OCI-M1 (cell line): ENCODE results near the gene CLDND2.

ENCODE experiments used
- DNase-seq: peaks from one replicate; lab custom pipeline; 2025; lab: John Stamatoyannopoulos, UW

The CLDND2 gene

DNA sequence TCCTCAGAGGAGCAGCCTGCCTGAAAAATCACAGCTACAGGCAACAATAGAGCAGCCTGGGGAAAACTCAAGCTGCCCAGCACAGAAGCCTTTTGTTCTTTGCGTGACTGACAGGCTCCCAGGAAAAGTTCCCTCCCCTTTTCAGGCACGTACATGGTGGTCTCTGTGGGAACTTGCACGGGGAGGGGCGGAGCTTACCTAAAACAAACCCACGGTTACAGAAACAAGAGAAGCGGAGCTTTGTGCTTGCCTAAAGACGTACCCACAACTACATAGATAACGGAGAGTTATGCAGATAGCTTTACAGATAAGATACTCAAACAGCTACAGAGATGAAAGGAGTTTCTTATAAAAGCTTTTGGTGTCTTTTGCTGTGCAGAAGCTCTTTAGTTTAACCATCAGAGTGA, 14.1 kb downstream of the CLDND2 start:
- DNase-seq, result peak; percentile 25

DNA sequence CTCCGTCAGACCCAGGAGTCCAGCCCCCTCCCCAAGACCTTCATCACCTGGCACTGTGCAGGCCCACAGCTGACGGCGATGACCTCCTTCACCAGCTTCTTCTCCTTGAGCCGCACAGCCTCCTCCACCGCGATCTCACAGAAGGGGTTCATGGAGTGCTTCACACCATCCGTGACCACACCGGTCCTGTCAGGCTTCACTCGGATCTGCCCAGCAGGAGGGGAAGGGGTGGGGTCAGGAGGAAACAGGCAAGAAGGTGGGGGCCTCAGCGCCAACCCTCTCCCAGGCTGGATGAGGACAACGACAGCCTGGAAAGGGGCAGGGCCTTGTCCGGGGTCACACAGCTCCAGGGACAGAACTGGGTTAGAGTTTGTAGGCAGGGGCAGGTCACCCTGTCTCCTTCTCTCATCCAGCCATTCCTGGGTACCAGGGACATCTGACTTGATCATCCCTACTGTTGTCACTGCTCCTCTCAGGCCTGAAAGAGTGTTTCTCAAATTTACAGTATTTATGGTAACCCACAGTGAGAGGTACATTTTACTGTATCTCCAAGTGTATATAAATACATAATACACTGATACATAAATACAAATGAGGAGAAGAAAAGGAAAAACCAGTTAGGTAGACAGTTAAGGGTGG, 14.6 kb downstream of the CLDND2 start:
- DNase-seq, result no peak

DNA sequence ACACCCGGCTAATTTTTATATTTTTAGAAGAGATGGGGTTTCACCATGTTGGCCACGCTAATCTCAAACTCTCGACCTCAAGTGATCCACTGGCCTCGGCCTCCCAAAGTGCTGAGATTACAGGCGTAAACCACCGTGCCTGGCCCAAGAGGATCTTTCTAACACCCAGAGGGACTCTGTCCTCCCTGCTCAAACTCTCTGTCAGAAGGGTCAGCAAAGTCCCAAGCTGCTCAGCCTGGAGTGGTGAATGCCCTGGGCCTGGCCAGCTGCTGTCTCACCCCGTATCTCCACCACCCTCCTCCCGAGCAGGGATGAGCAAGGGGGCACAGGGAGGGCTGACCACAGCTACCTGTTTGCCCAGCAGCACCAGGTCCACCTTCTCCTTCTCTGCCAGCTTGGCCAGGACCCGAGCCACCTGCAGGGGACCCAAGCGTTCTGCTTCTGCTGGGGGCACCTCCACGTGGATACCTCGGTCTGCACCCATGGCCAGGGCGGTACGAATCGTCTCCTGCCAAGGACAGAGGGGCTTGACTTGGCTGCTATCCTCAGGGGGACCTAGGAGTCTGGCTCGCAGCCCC, 15.9 kb downstream of the CLDND2 start:
- DNase-seq, result no peak

DNA sequence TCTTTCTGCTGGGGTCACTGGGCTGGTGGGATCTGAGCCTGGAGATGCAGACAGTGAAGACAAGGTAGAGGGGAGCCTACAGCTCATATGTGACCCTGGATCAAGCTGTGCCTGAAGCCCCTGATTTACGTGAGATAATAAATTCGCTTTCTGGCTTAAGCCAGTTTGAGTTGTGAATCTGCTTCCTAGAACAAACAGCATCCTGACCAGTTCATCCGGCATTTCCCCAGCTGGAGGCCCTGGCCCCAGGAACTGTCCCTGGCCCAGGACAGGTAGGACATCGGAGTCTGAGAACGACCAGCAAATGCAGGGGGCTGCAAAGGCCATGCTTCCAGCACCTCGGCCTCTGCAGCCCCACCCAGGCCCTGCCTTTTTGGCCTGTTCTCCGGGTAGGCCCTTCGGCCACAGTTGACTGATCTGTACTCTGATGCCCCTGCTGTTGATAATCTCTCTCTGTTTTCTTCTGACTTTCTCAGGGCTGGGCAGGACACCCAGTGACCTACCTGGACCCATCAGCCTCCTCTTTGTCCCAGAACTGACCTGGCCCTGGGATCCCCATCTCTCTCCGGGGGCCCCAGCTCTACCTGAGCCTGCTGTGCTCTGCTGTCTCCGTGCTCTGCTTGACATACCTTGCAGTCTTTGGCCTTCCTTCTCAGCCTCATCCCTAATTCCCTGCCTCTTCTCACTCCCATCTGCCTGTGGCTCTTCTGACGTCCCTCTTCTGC, 17.4 kb downstream of the CLDND2 start:
- DNase-seq, result no peak

DNA sequence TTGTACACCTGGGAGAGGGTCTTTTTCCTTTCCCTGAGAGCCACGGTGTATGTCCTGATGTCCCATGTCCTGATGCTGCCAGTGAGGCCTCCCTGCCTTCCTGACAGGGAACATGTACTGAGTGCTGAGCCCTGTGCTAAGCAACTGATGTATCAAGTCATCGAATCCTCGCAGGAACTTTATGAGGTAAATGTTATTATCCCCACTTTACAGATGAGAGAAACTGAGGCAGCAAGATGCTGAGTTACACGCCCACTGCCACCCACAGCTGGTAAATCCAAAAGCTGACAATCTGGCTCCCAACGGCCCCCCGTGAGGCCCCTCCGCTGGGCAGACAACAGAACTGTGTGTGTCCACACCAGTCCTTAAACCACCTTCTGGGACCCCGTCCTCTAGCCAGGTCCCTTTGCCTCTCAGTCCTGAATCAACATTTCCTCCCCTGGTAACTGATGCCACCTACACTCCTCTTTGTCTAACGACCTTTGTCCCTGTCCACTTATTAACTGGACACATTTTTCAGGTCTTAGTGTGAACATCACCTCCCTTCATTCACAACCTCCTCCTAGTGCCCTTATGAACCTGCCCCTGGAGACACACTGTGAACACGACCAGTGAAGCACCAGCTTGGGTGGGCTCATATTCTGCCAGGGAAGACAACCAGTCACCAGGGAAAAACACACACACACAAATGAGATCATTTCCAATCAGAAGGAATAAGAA, 21.4 kb downstream of the CLDND2 start:
- no peak for DNase-seq

DNA sequence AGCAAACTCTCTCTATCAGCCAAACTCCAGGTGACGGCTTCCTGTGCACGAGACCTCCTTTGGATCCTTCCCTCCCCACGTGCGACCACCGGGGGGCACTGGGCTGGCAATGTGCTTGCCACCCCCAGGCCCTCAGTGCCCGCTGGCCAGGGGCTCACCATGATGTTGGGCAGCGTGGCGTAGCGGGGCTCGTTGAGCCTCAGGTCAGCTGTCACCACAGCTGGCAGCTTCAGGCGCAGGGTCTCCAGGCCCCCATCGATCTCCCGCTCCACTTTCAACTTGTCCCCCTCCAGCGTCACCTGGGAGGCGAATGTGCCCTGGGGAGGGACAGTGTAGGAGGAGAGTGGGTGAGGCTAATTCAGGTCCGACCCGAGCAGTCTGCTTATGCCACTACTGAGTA, 22.1 kb downstream of the CLDND2 start:
- DNase-seq, result no peak

DNA sequence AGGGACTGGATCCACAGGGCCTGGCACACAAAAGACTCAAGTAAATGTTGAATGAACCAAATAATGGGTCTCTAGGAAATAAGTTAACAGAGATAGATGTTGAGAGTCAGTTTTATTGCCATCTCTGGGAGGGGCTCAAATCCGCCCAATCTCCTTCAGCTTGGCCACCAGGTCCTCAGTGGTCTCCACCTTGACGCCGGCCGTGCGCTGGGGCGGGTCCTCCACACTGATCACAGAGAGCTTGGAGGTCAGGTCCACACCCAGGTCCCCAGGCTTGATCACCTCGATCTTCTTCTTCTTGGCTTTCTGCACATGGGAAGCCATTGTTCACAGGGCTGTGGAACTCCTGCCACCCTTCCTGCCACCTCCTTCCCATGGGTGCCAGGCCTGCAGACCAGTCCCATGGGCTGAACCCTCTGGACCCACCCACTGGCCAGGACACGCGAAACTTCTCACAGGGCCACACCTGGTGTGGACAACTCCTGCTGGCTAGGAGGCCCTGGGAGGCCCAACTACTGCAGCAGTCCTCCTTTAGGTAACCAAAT, 23.7 kb downstream of the CLDND2 start:
- DNase-seq, result no peak

DNA sequence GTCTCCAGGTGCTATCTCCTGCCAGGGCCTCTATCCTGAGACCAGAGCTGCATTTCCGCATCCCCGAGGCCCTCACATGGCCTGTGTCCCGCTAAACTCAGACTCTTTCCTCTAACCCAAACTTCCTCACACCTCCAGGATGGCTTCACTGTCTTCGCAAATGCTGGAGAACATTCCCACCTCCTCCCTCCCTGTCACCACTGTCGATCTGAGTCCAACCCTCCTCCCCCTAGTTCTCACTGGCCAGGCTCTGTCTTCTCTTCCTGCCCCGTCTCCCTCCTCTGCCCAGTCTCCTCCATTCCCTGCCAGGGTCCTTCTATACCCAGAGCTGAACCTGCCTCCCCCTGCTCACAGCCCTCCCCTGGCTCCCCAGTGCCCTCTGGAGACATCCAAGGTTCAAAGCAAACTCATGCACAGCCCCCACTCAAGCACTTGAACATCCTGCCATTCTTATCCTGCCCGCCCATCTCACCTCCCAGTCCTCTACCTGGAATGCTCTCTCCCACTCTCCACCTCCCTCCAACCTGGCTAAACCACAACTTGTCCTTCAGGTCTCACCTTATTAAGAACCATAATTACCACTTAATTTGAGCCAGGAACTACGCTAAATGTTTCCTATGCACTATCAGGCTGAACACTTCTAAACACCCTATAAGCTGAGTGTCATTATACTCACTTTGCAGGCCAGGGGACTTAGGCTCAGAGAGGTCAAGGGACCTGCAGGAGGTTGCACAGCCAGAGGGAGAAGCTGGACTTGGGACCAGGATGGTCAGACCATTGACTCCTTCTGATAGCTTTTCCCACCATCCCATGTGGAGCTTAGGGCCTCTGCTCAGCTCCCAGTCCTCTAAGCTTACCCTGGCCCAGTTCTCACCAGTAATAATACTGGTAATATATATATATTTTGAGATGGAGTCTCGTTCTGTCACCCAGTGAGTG, 25.9 kb downstream of the CLDND2 start:
- no peak for DNase-seq

DNA sequence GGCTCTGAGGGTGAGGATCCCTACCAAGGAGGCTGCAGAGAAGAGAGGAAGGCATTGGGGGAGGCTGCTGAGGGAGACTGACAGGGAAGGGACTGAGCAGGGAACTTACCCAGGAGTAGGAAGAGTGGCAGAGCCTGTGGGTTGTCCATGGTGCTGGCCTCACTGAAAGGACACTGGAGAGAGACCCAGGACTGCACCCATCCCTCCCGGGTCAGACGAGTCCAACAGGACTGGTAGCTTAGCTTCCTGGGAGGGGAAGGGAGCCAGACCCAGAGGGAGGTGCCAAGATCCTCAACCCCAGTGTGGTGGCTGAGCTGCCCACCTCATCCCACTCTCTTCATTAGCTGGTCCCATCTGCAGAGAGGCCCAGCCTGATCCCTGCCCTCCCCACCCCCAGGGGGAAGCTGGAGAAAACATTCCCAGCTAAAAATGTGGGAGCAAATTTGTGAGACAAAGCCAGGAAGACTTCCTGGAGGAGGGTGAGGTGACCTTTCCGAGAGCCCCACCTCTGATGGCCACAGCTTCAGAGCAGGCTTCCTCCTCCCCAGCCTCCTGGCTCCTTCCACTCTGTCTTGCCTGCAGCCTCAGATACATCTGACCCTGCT, 26.7 kb downstream of the CLDND2 start, which contains the start of gene VSIG10L:
Gene VSIG10L (minus strand): TSS at position 164 of the 605 bp plus-strand sequence. CDS start 15 bp downstream, at position 149.
- no peak for DNase-seq

DNA sequence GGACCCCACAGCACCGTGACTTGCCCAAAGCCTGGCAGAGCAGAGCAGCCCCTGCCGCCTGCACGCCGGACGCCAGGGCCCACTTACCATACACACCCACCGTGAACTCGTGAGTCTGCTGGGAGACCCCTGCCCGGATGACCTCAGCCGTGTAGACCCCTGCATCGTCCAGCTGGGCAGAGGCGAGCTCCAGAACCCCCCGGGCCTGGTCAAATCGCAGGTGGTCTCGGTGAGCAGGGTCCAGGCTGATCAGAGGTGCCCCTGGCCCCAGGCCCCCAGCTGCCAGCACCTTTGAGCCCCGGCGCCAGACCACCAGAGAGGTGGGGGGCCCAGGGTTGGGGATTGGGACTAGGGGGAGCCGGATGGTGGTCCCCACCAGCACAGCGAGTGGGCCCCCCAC, 27.7 kb downstream of the CLDND2 start:
- DNase-seq, result no peak

DNA sequence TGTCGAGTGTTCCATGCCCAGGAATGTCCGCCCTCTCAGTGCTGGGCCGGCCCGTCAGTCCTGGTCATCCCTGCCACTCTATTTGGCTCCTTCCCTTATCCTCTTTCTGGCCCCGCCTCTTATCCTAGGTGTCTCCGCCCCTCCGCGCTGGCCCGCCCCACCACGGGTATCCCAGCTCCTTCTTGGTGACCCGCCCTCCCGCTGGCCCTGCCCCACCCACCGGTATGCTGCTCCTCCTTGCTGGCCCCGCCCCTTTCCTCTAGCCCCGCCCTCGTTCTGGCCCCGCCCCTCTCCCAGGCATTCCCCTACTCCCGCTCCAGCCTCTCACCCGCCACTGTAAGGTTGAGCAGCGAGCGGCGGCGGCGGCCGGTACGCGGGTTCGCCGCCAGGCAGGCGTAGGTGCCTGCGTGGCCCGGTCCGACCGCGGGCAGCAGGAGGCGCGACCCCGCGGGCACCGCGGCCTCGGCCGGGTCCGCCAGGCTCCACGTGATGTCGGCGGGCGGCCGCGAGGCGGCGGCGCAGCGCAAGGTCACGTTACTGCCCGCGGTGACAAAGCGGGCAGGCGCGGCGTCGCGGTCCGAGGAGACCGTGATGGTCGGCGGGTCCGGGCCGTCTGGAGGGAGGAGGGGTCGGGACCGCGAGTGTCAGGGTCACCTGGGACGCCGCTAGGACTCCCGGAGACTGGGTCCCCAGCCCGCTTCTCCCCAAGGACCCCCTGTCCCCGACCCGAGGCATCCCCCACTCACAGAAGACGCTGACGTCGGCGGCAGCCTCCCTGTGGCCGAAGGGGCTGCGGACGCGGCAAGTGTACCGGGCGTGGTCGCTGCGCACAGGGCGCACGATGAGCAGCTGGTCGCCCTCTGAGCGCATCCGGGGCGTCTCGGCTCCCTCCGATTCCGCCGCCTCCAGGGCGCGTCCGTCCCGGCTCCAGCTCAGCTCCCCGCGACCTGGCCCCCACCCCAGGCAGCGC, 28.8 kb downstream of the CLDND2 start:
- DNase-seq, result peak; percentile 99

DNA sequence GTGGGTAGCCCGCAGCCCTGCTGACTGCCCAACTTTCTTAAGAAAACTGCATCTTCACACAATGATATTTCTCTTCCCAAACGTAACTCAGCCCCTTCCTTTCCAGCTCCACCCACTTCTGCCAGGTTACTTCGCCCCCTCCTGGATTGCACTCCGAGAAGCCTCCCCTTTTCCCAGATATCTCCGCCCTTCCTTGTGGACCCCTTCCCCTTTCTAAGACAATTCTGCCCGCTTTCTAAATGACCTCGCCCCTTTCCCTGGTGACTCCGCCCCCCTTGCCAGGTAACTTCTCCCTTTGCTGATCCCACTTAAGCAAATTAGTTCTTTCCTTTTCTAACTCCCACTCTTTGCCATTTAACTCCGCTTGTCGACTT, 29.5 kb downstream of the CLDND2 start:
- DNase-seq, result no peak

DNA sequence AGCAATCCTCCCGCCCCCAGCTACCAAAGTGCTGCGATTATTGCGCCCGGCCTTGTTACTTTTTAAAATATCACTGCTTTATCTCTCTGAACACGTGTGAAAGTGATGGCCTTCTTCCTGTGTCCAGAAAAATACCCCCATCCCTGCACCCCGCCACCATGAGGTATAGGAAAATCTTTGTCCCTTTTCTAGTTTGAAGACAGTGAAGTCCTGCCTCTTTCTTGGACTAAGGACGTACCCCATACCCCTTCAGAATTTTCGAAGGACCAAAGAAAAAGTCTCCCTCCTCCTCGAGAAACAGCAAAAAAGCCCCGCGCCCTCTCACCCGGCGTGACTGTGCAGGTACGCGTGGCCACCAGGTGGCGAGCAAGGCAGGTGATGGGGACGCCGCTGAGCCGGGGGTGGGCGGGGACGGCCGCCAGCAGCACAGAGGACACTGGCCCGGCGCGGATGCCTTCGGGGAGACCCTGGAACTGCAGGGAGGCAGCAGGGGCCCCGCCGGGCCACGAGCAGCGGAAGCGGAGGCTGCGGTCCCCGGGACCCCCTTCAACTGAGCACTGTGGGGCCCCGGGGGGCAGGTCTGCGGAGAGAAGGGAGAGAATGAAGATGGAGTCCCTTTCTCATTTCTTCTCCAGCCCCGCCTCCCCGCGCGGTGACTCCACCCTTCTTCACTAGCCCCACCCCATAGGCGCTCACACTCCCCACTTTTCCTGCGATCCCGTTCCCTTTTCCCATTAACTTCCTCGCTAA, 30.1 kb downstream of the CLDND2 start:
- DNase-seq, result peak; percentile 92

DNA sequence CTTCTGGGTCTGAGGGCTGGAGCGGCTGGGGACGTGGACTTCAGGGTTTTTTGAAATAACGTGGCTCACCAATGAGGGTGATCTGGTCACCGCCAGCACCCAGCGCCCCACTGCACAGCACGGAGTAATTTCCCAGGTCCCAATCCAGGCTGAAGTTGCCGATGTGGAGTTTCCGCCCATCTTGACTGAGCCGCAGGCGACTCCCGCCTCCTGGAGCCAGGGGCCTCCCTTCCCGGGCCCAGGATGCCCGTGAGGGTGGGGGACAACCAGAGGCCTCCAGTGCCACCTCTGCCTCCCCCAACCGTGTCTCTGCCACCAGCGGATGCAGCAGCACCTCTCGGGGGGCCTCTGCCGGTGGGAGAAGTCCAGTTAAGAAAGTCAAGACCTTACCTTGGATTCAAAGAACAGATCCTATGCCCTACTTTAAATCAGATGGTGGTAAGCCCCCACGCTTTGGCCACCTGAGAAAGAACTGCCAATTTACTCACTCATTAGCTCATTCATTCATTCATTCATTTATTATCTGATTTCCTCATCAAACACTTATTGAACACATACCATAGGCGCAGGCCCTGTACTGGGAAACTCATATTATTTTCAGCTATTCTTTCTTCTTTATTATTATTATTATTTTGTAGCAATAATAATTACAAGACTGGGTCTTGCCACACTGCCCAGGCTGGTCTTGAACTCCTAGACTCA, 30.8 kb downstream of the CLDND2 start:
- no peak for DNase-seq

DNA sequence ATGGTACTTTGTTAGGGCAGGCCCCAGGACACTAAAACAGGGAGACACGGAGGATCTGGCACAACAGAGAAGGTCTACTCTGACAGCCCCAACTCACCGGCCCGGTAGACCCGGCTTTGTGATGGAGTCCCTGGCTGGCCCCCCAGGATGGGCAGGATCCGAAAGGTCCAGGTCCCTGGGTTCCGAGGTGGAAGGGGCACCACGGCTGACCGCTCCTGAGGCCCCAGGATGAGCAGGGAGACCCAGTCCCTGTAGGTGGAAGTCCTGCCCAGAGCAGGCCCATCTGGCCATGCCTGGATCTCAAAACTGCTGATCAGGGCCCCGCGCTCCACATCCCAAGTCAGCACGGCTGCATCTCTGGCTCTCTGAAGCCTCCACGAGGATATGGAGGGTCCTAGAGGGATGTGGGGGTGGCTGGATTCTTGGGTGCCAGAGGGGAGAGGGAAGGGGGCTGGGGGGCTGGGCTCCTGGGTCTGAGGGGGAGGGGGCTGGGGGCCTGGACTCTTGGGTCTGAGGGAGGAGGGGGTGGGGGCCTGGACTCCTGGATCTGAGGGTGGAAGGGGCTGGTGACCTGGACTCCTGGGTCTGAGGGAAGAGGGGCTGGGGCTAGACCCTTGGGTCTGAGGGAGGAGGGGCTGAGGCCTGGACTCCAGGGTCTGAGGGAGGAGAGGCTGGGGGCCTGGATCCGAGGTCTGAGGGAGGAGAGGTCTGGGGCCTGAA, 31.5 kb downstream of the CLDND2 start:
- DNase-seq, result no peak

DNA sequence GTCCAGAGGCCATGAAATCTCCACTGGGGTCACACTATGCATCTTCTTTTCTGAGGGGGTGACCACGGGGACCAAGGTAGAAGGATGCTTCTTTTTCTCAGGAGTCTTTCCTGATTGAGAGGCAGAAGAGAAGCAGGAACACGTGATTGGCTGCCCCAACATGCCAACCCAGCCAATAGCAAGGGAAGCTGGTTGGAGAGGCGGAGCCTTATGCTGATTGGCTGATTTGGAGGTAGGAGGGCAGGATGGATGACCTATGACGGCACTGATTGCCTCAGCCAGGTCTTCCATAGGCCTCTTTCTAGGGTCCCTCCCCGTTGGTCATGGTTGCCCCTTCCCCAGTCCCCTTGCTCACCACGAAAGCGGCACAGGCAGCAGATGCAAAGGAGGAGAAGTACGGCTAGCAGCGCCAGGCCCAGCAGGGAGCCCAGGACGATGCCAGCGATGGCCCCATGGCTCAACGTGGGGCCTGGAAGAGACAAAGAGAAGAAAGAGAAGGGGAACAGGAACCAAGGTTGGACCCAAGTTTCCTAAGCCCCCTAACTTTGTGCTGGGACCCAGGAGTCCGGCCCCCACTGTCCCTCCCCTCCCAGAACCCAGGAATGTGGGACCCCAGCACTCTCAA, 34.9 kb downstream of the CLDND2 start:
- no peak for DNase-seq

DNA sequence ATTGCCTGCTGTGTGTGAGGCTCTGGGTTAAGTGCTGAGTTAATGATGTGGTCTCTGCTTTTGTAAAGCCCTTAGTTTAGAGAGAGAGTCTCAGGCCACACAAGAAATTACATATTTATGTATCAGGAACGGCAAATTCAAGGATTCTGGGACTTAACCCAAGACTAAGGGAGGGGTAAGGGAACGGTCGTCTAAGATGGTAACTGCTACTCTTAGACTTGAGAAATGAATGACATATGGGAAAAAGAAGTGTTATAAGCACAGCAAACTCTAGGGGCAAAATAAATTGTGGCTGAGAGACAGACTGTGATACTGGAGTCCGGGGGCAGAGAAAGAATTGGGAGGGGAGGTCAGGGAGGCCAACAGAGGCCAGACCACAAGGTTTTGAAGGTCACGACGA, 37.1 kb downstream of the CLDND2 start:
- no peak for DNase-seq
